MM.1S (cell line): ENCODE measurements around the gene COX7A1.

Experiments used
- EZH2 ChIP-seq: fragments of 300-600 bp; sonication (generic); optimal IDR thresholded peaks from 2 replicates; pipeline ENCODE3; 2017; ENCODE audit warnings: low read depth, mild to moderate bottlenecking, antibody characterized with exemption, low read length, mixed read lengths
- EZH2phosphoT487 ChIP-seq: fragments of 300-600 bp; sonication (generic); IDR thresholded peaks from 2 replicates; pipeline ENCODE4 v1.6.1; 2018; ENCODE audit warnings: antibody characterized with exemption, low read length
- TF ChIP-seq, protein P1 (sequence below): fragments of 300-600 bp; sonication (generic); IDR thresholded peaks from 2 replicates; pipeline ENCODE4 v1.5.1; 2016; ENCODE audit warnings: antibody characterized with exemption, low read length, mixed read lengths

GRCh38 chr19:36101550-36102327, 50.5 kb downstream of the COX7A1 start:
- TF ChIP-seq, protein P1, sequence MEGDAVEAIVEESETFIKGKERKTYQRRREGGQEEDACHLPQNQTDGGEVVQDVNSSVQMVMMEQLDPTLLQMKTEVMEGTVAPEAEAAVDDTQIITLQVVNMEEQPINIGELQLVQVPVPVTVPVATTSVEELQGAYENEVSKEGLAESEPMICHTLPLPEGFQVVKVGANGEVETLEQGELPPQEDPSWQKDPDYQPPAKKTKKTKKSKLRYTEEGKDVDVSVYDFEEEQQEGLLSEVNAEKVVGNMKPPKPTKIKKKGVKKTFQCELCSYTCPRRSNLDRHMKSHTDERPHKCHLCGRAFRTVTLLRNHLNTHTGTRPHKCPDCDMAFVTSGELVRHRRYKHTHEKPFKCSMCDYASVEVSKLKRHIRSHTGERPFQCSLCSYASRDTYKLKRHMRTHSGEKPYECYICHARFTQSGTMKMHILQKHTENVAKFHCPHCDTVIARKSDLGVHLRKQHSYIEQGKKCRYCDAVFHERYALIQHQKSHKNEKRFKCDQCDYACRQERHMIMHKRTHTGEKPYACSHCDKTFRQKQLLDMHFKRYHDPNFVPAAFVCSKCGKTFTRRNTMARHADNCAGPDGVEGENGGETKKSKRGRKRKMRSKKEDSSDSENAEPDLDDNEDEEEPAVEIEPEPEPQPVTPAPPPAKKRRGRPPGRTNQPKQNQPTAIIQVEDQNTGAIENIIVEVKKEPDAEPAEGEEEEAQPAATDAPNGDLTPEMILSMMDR, result no peak
- TF ChIP-seq EZH2phosphoT487 (no peak), EZH2 (no peak)
